AG09309 (cell line): ENCODE measurements around the gene HSD17B2.

Source experiments
- DNase-seq: peaks from one replicate; pipeline ENCODE4 v3.0.0-alpha.2; 2010; ENCODE audit warnings: low read depth
- H3K4me3 ChIP-seq: 2 replicates; pipeline ENCODE4 v1.5.1; 2011; ENCODE audit warnings: mild to moderate bottlenecking, low read depth, low read length, moderate library complexity; ENCODE audit not compliant: control insufficient read depth
- TF ChIP-seq, protein P1 (sequence below): IDR thresholded peaks from 2 replicates; pipeline ENCODE4 v1.5.1; 2011; ENCODE audit warnings: mild to moderate bottlenecking, low read depth, low read length, inconsistent platforms; ENCODE audit not compliant: insufficient read depth, control insufficient read depth; ENCODE audit errors: missing control alignments

HSD17B2 gene

DNA sequence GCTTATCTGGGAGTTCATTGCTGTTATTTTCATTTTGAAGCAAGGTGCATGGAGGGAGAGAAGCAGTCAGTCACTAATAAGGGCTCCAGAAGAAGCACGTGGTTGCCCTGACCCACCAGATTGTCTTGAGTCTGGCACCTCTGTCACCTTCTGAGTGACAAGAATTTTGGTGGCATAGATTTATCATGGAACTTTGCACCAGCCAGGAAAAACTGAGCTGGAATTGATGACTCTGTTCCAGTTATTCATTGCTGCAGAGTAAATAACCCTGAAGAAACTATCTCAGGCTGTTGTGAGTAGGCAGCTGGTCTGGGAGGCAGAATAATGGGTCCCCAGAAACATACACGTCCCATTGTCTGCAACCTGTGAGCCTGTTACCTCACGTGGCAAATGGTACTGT is 44.8 kb downstream of the HSD17B2 start:
- TF ChIP-seq, protein P1, sequence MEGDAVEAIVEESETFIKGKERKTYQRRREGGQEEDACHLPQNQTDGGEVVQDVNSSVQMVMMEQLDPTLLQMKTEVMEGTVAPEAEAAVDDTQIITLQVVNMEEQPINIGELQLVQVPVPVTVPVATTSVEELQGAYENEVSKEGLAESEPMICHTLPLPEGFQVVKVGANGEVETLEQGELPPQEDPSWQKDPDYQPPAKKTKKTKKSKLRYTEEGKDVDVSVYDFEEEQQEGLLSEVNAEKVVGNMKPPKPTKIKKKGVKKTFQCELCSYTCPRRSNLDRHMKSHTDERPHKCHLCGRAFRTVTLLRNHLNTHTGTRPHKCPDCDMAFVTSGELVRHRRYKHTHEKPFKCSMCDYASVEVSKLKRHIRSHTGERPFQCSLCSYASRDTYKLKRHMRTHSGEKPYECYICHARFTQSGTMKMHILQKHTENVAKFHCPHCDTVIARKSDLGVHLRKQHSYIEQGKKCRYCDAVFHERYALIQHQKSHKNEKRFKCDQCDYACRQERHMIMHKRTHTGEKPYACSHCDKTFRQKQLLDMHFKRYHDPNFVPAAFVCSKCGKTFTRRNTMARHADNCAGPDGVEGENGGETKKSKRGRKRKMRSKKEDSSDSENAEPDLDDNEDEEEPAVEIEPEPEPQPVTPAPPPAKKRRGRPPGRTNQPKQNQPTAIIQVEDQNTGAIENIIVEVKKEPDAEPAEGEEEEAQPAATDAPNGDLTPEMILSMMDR = no peak
- no peak overlapping the region for H3K4me3 ChIP-seq
- DNase-seq = no peak

DNA sequence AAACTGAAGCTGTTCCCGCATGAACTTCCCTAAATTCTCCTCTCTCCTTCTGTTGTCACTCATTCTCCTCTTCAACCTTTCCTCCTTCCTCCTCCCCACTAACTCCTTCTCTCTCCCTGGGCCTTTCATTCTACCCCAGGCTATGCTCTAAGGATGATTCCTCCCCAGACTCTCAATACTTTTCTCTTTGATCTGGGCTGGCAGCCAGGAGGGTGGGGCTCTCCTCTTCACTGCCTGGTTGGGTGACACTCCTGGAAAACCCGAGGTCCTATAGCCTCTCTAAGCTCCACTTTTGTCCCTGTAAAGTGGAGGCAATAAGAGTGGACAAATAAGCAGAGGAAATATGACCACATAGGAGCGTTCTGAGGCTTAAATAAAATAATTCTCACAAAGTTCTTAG is 46.2 kb downstream of the HSD17B2 start:
- no peak overlapping the region for H3K4me3 ChIP-seq
- TF ChIP-seq, protein P1 = no peak
- no peak for DNase-seq

DNA sequence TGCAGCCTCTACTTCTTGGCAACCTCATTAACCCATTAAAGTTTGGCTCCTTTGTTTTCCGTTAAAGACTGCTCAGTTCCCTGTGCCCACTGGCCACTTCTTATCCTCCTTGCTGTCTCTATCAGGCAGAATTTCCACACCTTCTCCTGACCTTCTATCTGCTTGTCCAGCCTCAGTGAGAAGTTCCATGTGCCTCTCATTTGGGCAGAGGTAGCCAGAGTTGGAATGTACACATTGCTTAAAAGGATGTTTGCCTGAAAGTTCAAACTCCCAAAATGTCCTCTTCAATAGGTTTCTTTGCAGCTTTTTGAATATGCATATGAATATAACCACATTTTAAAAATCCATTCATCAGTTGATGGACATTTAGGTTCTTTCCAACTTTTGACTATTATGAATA is 47.0 kb downstream of the HSD17B2 start:
- DNase-seq = no peak
- H3K4me3 ChIP-seq = no peak overlapping the region
- TF ChIP-seq, protein P1 = no peak

DNA sequence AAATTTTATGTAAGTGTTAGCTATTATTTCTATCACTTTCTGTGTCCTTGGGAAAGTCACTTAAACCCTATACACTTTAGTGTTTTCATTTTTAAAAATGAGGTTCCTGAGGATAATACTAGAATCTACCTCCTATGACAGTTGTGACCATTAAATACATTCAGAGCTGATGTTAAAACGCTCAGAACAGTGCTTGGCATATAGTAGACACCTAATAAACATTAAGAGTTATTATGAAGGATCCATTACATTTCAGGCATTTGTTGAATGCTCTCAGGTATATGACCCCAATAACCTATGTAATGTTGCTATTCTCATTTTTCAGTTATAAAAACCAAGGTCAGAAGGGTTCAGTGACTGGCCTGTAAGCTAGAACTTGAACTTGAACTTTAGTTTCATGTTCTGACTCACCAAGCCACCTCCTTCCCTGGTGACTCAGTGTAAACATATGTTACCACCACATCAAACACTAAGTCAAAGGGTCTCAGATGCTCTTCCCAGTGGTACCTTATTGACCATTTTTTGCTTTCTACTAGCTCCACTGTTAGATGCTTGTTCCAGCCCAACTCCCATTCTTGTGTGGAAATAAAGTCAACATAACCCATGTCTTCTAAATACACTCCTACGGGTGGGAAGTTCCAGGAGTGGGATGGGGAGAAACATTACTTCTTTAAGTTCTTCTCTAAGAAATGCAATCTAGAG is 47.6 kb downstream of the HSD17B2 start:
- TF ChIP-seq, protein P1 = no peak
- no peak for DNase-seq
- H3K4me3 ChIP-seq = no peak overlapping the region

DNA sequence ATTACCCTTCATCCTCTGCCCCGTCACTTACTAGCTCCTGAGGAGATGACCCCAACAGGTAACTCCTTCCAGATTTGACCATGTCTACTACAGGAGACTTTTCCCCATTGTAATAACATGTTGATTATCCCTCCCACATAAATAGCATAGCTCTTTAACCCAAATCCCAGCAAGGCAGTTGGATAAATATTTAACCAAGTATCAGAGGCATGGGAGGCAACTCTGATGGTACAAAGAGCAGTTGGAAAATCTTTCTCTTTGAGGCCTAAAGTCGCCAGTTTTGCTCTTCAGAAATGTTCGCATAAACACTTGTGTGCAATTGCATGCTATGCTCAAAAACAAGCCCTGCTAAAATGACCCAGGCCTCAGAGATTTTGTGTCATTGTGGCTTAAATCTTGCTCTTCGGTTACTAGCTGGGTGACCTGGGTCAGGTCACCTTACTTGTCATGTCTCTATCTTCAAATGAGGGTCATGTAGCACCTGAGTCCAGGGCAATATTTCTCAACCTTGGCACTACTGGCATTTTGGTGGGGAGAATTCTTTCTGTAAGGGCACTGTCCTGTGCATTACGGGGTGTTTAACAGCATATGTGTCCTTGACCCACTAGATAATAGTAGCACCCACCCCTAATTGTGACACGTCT is 48.8 kb downstream of the HSD17B2 start:
- H3K4me3 ChIP-seq = no peak overlapping the region
- no peak for DNase-seq
- TF ChIP-seq, protein P1 = no peak

DNA sequence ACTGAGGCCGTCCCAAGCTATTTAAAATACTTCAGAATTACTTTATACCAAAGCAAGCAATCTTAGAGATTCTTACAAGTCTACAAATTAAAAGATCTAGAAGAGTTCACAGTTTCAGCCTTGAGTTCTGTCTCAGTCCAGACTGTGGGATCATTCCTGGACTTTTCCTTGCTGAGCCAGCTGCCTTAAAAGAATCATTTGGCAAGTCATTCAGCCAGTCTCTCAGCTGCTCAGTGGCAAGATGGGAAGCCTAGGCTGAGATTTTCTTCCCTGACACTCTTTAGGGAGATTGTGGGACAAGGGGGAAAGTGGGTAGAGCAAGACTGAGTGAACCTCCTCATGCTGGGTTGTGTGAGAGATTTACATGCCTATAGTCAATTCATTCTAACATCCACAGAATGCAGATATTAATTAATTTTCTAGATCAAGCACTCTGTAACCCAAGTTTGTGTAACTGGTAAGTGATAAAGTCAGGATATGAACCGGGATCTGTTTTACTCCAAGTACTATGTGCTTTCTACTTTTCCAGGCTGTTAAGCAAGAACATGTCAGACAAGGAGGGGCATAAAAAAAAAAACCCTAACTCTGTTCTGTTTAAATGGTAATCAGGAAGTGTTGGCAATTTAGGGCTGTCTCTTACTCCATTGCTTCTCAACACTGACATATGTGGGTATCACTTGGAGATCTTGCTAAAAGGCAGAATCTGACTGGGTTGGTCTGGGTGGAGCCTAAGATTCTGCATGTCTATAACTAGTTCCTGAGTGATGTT is 50.1 kb downstream of the HSD17B2 start:
- TF ChIP-seq, protein P1 = no peak
- H3K4me3 ChIP-seq = no peak overlapping the region
- no peak for DNase-seq
